ENCODE data around the gene CRYBB1. TPM values are rescaled to one million over a fixed set of nuclear protein-coding genes. Genes with fewer than 3 reads are reported as not detected.
"Not testable (repeated sequence)": the region's sequence is repeated elsewhere in the genome, so short reads cannot be mapped to it uniquely, and the experiment has no call there.

CRYBB1 gene
- total RNA-seq, 2 experiments from 2014 or later: not detected

DNA sequence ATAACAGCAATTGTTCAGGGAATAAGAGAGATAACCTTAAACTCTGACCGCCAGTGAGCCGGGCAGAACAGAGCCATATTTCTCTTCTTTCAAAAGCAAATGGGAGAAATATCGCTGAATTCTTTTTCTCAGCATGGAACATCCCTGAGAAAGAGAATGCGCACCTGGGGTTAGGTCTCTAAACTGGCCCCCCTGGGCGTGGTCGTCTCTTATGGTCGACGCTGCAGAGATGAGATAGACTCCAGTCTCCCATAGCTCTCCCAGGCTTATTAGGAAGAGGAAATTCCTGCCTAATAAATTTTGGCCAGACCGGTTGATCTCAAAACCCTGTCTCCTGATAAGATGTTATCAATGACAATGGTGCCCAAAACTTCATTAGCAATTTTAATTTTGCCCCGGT is 4.1 kb downstream of the CRYBB1 start:
- CTCF ChIA-PET, POLR2A ChIA-PET: not testable (repeated sequence)

DNA sequence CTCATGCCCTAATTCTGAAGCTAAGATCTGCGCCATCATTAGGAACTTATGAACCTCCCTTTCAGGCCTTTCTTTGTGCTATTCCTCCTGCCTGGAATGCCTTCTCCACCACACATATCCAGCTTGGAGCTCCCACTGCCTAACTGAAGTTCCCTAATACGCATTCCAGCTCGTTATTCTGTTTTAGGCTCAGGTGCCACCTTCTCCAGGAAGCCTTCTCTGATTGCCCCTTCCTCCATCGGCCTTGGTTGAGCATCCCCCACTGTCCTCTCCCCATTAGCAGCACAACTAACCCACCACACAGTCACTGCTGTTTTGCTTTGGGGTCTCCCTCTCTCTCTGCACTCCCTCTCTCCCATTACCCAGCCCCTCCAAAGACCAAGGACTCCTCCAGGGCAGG is 5.2 kb downstream of the CRYBB1 start:
- POLR2A ChIA-PET: interaction anchor here (1.2 kb wide), 1 partner anchor 11 kb away, joined by 3 read pairs; no protein-coding TSS in a partner anchor
- CTCF ChIA-PET: interaction anchor here (1.3 kb wide), 1 partner anchor 11 kb away, joined by 3 read pairs; no protein-coding TSS in a partner anchor

DNA sequence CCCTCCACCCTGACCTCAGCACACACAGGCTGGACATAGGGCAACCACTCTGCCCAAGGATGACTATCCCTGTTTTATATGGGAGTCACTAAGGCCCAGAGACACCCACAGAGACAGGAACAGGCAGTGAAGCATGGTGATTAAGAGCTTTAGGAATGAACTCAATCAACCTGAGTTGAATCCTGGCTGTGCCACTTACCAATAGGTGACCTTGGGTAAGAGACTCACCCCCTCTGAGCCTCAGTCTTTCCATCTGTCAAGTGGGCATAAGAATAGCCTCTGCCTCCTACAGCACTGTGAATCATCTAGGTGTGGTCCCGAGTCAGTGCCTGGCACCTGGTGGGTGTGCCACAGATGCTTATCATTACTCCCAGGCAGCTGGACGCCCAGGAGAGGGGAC is 6.8 kb downstream of the CRYBB1 start:
- ChIA-PET CTCF (interaction anchor here (0.7 to 1.4 kb wide), 3 partner anchors 38 to 130 kb away, joined by 3 to 5 read pairs (median 4); no protein-coding TSS in a partner anchor), POLR2A (interaction anchor here (1.2 to 1.3 kb wide), 2 partner anchors 19 to 31 kb away, joined by 3 to 6 read pairs; no protein-coding TSS in a partner anchor)

DNA sequence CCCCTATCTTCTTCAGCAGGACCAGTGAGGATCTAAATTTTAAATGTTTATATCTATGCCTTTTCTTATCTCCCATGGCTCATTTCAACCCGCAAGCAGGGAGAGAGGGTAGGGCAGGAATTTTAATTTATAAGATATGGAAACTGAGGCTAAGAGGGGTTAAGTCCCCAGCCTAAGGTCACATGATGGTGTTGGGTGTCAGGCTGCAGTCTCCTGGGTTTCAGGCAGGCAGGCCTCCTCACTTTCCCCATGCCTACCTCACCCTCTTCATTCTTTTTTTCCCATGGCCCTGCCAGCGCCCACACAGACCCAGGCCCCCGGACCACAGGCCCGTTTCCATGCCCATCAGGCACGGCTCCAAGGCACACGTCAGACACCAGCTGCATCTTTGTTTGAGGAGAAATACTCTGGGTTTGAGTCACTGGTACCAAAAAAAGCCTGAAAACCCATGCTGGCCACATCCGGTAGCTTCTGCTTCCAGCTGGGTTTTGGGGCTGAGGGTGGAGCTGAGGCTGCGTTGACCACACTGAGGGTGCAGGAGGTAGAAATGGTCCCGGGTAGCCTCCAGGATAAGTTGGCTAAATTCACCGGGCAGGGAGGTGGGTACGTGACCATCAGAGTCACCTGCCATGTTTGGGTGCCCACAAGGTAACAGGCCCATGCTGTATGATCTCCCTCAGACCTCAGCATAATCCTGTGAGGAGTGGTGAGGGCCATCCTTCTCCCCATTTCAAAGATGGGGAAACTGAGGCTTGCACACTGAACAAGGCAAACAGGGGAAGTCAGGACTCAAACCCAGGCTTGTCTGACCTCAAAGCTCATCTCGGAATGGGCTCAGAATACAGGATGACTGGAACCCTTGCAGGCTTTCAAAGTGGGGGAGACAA is 7.5 kb downstream of the CRYBB1 start:
- POLR2A ChIA-PET: interaction anchor here (1.2 to 1.3 kb wide), 2 partner anchors 18 to 32 kb away, joined by 3 to 6 read pairs; no protein-coding TSS in a partner anchor
- CTCF ChIA-PET: interaction anchor here (1.1 to 1.4 kb wide), 2 partner anchors 38 to 42 kb away, joined by 3 to 5 read pairs; no protein-coding TSS in a partner anchor

DNA sequence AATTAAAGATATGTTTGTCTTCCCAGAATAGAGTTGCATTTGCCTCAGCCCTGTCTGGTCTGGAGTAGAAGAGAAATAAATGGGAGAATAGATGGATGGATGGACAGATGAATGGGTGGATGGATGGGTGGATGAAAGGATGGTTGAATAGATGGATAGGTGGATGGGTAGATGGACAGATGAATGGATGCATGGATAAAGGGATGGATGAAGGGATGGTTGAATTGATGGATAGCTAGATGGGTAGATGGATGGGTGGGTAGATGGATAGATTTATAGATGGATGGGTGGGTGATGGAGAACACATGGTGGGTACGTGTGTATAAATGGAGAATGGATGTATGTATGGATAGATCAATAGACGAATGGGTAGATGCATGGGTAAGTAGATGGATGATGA is 8.5 kb downstream of the CRYBB1 start:
- POLR2A ChIA-PET: interaction anchor here (0.6 kb wide), 1 partner anchor 38 kb away, joined by 9 read pairs; no protein-coding TSS in a partner anchor
- CTCF ChIA-PET: no interaction called here

DNA sequence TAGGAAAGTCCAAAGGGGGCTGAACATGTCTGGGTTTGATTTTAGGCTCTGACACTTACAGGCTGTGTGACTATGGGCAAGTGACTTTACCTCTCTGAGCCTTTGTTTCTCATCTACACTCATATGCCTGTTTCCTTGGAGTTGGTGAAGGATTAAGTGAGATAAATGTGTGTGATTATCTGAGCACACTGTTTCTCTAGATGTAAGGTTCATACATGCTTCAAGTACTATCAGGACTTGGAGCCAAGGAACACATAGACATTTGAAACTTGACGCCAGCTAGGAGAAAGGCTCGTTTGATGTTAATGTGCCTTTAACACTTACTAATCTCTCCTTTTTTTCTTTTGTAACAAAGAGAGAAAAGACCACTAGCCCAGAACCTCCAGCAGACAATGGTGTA is 9.7 kb downstream of the CRYBB1 start:
- ChIA-PET CTCF (no interaction called here), POLR2A (no interaction called here)

DNA sequence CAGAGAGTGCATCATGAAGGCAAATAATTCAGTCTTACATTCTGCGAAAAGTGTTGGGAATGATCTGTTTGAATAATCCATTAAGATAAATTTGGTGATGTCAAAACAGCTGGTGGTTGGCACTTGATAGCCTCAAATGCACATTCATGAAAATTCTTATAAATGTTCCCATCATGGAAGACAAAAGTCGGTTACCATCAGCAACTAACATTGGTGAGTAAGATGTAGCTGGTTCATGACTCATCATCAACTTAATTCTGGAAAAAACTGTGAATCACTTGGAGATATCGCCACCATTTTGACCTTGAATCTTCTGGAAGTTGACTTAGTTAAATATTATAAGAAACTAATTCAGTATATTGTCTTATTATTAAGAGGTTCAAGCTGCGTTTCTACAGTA is 11.2 kb downstream of the CRYBB1 start:
- POLR2A ChIA-PET: interaction anchor here (0.5 to 0.6 kb wide), 2 partner anchors 35 to 38 kb away, joined by 7 to 10 read pairs; no protein-coding TSS in a partner anchor

DNA sequence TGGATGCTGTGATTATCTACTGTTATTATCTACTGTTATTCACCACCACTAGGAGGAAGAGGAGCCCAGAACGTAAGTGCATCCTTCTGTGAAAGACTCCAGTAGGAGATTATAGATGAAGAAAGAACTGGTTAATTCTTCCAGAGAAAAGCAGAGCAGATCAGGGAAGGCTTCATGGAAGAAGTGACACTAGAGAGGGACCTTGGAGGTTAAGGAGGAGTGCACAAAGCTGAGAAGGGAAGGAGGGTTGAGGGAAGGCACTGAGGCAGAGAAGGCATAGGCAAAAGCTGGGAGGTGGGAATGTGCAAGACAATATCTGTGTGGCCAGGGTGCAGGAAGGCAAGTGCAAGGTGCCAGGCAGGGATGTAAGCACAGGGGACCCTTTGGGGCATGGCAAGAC is 13.5 kb downstream of the CRYBB1 start:
- ChIA-PET CTCF (no interaction called here), POLR2A (interaction anchor here (0.5 kb wide), 1 partner anchor 38 kb away, joined by 7 read pairs; no protein-coding TSS in a partner anchor)

More for the DNA sequence above, 11.2 kb downstream of the CRYBB1 start:
- CTCF ChIA-PET: no interaction called here

DNA sequence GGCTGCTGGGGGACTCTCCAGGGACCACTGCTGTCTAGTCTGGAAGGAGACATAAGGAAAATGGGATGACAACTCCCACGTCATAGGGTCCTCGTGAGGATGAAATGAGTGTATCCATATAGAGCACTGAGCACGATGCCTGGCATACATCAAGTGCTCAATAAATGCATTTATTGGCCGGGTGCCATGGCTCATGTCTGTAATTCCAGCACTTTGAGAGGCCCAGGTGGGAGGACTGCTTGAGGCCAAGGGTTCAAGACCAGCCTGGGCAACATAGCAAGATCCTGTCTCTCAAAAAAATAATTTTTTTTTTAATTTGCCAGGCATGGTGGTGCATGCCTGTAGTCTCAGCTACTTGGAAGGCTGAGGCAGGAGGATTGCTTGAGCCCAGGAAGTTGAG is 15.7 kb downstream of the CRYBB1 start:
- CTCF ChIA-PET: interaction anchor here (0.9 kb wide), 1 partner anchor 13 kb away, joined by 3 read pairs; no protein-coding TSS in a partner anchor
- POLR2A ChIA-PET: no interaction called here

DNA sequence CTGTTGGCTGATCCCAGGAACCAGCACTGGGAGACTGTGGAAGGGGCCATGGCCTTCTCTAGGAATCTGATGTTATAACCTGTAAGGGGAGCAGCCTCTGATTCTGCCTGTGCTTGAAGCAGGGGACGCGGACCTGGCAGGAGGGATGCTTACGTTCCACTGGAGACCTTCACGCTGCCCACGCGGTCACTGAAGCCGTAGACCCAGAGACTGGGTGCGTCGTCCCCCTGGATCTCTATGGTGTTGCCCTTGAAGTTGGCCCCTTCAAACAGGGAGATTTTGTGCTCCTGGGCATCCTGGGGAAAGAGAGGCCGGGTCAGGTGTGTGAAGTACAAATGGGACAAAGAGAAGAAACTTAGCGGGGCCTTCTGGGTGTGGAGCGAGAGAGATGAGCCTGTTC is 16.1 kb downstream of the CRYBB1 start:
- CTCF ChIA-PET: interaction anchor here (0.9 kb wide), 1 partner anchor 13 kb away, joined by 3 read pairs; no protein-coding TSS in a partner anchor
- POLR2A ChIA-PET: interaction anchor here (0.5 kb wide), 1 partner anchor 40 kb away, joined by 16 read pairs; no protein-coding TSS in a partner anchor

DNA sequence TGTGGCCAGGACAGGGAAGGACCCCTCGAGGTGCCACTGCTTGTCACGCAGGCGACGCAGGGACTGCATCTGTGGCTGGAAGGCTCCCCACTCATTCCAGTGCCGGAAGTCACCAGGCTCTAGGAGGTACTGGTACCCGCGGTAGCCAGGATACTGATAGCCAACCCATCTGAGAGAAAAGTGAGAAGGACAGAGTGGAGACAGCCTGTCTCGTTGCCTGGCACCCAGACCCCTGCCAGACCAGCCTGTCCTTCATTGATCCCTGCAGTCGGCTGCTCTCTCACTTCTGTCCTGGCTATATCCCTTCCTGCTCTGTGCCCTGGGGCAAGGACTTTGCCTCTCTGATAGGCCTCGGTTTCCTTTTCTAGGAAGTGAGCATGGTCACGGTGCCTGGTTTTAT is 18.3 kb downstream of the CRYBB1 start:
- CTCF ChIA-PET: no interaction called here

DNA sequence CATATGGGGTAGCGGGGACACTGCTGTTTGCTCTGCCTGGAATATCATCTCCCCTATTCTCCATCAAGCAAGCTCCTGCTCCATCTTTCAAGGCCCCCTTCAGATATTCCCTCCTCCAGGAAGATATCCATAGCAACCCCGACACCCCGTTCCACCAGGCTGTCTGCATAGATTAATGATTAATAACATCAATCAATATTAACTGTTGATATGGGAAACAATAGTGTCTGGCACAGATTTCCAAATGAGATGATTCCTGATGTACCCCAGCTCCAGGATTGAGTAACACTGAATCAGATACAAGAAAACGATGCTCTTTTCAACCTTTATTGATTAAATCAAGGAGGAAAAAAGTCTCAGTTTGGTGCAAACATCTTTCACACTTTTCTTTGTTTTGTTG is 20.3 kb downstream of the CRYBB1 start:
- ChIA-PET POLR2A (no interaction called here), CTCF (interaction anchor here (1.0 to 1.8 kb wide), 4 partner anchors 44 to 113 kb away, joined by 3 to 9 read pairs (median 4); partner anchors contain the start of gene MIAT)

More for the DNA sequence above, 18.3 kb downstream of the CRYBB1 start:
- POLR2A ChIA-PET: no interaction called here

DNA sequence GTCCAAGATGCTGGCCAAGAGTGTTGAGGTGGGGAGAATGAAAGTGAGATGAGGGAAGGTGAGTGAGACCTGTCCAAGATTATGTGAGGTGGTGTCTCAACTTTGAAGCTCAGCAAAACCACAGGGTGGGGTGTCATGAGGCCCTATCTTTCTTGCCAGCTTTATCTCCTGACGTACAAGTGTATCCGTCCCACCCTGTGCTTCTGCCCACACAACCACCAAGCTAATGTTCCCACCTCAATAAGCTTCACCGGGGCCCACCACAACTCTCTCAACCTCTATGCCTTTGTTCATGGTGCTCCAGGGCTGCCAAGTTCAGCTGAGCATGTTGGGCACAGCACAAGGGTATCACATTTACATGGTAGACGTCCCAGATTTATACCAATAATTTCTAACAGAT is 20.8 kb downstream of the CRYBB1 start:
- CTCF ChIA-PET: interaction anchor here (1.0 to 1.8 kb wide), 4 partner anchors 45 to 113 kb away, joined by 3 to 9 read pairs (median 4); partner anchors contain the start of gene MIAT
- POLR2A ChIA-PET: no interaction called here

DNA sequence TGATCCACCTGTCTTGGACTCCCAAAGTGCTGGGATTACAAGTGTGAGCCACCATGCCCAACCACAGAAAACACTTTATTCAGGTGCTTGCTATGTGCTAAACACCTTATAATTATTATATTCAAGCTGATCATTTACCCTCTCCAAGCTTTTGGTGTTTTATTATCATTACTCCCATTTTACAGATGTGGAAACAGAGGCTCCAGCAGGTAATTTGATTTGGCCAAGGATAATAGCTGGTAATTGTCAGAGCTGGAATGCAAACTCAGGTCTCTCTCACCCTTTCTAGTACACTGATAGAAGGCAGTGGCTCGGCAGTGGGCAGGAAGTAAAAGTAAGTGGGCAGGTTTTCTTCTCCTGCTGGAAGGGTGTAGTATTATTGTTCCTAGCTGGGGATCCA is 24.1 kb downstream of the CRYBB1 start:
- CTCF ChIA-PET: interaction anchor here (1.3 kb wide), 1 partner anchor 91 kb away, joined by 3 read pairs; no protein-coding TSS in a partner anchor
- POLR2A ChIA-PET: no interaction called here

DNA sequence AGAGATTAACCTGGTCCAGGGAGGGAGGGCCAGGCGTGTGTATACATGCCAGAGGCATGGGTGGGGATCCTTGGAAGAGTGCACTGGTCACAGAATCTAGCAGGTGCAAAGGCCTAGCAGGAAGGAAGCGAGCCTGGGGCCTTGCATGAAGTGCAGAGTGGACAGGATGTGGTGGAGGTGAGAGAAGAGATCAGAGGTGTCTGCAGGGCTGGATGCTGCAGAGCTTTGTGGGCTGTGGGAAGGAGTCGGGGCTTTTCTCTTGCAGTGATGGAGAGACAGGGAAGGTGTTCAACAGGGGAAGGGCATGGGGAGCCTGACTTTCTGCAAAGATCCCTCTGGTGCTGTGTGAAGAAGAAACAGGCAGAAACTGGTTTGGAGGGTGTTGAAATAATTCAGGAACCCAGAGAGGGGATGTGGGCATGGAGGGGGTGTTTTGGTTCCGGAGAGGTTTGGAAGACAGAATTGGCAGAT is 25.4 kb downstream of the CRYBB1 start:
- POLR2A ChIA-PET: interaction anchor here (1.1 kb wide), 1 partner anchor 18 kb away, joined by 3 read pairs; no protein-coding TSS in a partner anchor
- CTCF ChIA-PET: no interaction called here

DNA sequence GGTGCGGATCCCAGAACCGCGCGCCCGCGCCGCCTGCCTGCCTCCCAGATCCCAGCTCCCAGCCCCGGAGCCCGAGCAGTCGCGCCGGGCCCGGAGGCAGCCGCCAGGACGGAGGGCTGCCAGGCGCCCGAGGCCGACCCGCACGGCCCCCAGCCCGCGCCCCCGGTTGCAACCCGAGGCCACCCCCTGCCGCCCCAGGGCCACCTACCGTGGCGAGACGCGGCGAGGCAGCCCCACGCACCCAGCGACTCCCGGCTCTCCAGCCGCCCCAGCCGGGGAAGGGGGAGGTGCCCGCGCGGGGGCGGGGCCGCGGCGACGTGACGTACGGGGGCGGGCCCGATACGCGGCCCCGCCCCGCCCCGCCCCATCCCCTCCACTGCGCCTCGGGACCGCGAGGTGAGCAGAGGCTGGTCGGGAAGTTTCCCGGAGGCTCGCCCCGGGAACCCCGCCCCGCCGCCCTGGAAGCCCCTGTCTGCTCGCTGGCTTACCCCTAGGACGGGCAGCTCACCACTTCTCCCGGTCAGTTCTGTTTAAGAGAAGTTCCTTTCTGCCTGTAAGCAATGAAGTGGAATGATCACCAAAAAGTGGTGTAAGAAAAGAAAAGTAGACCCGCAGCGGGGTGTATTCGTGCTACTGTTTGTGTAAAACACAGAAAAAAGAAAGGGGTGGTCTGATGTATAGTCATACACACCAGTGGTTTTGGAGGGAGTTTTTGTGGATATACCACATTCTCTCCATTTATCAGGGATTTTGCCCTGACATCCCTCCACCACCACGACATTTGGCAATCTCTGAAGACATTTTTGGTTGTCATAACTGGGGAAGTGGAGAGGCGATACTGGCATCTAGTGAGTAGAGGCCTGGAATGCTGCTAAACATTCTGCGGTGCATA is 27.7 kb downstream of the CRYBB1 start, which contains the start of gene TPST2:
Gene TPST2 (minus strand): TSS at position 288 of the 892 bp plus-strand sequence. CDS start 48,502 bp downstream, outside the sequence.
- ChIA-PET CTCF (no interaction called here), POLR2A (interaction anchor here (0.7 to 1.0 kb wide), 3 partner anchors 12 to 30 kb away, joined by 3 to 10 read pairs (median 7); no protein-coding TSS in a partner anchor)

DNA sequence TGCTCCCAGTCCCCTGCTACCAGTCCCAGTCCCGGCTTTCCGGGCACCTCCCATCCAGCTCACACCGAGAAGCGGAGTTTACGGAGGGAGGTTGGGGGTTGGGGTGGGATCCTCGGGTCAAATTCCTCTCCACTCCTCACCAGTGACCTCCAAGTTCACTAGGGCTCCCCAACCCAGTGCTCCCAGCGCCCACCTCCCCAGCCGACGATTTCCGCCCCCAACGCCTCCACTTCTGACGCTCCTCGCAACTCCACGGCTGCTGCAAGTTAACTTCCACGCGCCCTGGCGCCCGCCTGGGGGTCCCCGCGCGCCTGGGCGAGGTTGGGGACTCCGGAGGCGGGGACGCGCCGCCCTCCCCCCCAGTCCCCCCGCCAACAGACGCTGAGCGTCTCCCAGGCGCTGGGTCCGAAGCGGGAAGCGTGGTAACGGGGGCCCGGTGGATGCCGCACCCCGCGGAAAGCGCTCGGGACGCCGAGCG is 28.4 kb downstream of the CRYBB1 start:
- ChIA-PET CTCF (interaction anchor here (1.0 kb wide), 1 partner anchor 53 kb away, joined by 4 read pairs; no protein-coding TSS in a partner anchor), POLR2A (interaction anchor here (0.6 to 1.0 kb wide), 2 partner anchors 12 to 54 kb away, joined by 3 to 10 read pairs; no protein-coding TSS in a partner anchor)

DNA sequence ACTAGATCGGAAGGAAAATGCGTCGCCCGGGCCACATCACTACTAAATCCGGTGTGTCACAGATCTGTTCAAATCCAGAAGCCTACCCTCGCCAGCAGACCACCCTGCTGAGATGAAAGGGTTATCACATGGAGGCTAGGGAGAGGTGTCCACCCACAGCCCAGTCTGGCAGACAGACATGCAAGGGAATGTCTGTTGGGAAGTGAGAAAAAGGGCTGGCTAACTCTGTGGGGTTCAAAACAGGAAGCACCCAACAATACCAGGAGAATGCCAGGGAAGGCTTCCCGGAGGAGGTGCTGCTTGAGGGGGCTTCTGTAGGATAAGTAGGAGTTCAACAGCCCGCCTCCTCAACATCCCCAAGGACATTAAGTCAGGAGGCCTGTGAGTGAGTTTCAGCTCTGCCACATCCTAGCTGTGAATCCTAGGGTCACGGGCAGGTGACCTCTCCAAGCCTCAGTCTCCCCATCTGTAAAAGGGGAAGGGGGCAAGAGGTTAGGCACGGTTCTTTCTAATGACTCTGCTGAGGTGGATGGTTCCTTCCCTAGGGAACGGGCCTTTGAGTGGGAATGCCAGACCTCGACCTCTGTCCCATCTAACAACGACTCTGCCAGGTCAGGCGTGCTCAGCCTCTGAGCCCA is 29.0 kb downstream of the CRYBB1 start:
- POLR2A ChIA-PET: interaction anchor here (0.6 kb wide), 1 partner anchor 54 kb away, joined by 3 read pairs; no protein-coding TSS in a partner anchor
- CTCF ChIA-PET: interaction anchor here (0.9 to 2.1 kb wide), 3 partner anchors 13 to 55 kb away, joined by 3 to 4 read pairs (median 4); no protein-coding TSS in a partner anchor
